Prostate gland (tissue), 2 donors: ENCODE data around the gene AOPEP.

Experiments used
- POLR2A ChIP-seq: fragments of 450-650 bp; IDR thresholded peaks from one replicate; pipeline ENCODE4 v1.6.1; 2016; ENCODE audit warnings: antibody characterized with exemption, mild to moderate bottlenecking
- TF ChIP-seq, protein P1 (sequence below), 4 experiments: fragments of 200-600 bp in 2 of 4; fragments of 450-650 bp in 2 of 4; sonication (generic) in 2 of 4; IDR thresholded peaks; 1 replicate in 3 of 4; 2 replicates in 1 of 4; pipeline ENCODE4 v1.5.1; 2016 to 2019; ENCODE audit warnings: antibody characterized with exemption in 4 of 4, mild to moderate bottlenecking in 2 of 4, moderate library complexity in 2 of 4

DNA sequence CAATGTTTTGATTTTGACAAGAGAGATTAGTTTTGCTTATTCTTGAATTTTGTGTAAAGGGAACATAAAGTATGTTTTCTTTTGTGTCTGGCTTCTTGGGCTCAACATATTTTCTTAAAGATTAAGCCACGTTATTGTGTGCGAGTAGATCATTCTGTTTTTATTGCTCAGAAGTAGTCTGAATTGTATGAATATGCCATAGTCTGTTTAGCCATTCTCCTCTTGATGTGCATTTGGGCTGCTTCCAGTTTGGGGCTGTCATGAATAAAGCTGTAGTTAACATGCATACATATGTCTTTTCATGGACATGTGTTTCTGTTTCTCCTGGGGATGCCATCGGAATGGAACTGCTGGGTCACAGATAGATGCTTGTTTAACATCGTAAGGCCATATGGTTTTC lies 392.1 kb downstream of the AOPEP start:
- TF ChIP-seq, protein P1, sequence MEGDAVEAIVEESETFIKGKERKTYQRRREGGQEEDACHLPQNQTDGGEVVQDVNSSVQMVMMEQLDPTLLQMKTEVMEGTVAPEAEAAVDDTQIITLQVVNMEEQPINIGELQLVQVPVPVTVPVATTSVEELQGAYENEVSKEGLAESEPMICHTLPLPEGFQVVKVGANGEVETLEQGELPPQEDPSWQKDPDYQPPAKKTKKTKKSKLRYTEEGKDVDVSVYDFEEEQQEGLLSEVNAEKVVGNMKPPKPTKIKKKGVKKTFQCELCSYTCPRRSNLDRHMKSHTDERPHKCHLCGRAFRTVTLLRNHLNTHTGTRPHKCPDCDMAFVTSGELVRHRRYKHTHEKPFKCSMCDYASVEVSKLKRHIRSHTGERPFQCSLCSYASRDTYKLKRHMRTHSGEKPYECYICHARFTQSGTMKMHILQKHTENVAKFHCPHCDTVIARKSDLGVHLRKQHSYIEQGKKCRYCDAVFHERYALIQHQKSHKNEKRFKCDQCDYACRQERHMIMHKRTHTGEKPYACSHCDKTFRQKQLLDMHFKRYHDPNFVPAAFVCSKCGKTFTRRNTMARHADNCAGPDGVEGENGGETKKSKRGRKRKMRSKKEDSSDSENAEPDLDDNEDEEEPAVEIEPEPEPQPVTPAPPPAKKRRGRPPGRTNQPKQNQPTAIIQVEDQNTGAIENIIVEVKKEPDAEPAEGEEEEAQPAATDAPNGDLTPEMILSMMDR (IDR thresholded peaks at IDR 0.05) = no peak
- TF ChIP-seq POLR2A = no peak
